Measurements from ENCODE around the gene GNA14. TPM values are rescaled to one million over a fixed set of nuclear protein-coding genes. Genes with fewer than 3 reads are reported as not detected.

The GNA14 gene
- total RNA-seq, 3 donors from 2014 or later (not counting 1 experiment from before 2014, with no cell fraction given), result 1.8 TPM; not detected in 2

DNA sequence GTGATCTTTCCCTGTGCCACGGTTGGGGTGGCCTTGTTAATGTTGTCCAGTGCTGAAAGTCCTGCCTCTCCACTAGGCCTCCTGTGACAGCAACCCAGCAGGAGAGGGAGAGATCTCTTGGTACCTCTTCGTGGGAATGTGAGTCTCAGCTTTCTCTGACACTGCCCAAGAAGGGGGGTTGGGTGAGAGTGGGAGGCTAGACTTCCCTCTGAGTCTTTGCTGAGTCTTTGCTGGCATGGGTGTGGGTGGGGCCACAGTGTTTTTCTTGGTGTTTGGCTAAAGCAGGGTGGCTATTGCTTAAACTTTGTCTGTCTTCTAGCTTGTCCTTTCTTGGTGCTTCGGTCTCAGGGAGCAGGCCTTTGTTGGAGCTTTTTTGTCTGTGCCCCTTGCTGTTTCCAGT is 145.6 kb downstream of the GNA14 start:
- Histone ChIP-seq H3K36me3 (ENCODE audit: control insufficient read depth, insufficient read depth, low read length) (no peaks in the 10 kb centered on the region), H3K27ac (ENCODE audit: low read length) (no peak overlapping the region), H3K27me3 (ENCODE audit: control insufficient read depth, insufficient read depth, low read length) (no peaks in the 10 kb centered on the region), H3K4me1 (ENCODE audit: control insufficient read depth, insufficient read depth, low read length) (no peaks in the 10 kb centered on the region), H3K4me3 (ENCODE audit: low read length) (no peak overlapping the region), H3K9me3 (ENCODE audit: control insufficient read depth, insufficient read depth, low read length) (no peaks in the 10 kb centered on the region)
- Mint-ChIP-seq H3K27me3 (ENCODE audit: low read depth in 2 of 2) (peaks cover 0 to 8% of the 10 kb centered on the region in 2 donors), H3K9me3 (no peaks in the 10 kb centered on the region), H3K27ac (no peak overlapping the region), H3K4me1 (no peaks in the 10 kb centered on the region), H3K36me3 (no peaks in the 10 kb centered on the region), H3K4me3 (no peak overlapping the region)
- ATAC-seq, result no peak
- intact Hi-C loops (cut with micrococcal nuclease), result no loop called here
- TF ChIP-seq, protein P1, sequence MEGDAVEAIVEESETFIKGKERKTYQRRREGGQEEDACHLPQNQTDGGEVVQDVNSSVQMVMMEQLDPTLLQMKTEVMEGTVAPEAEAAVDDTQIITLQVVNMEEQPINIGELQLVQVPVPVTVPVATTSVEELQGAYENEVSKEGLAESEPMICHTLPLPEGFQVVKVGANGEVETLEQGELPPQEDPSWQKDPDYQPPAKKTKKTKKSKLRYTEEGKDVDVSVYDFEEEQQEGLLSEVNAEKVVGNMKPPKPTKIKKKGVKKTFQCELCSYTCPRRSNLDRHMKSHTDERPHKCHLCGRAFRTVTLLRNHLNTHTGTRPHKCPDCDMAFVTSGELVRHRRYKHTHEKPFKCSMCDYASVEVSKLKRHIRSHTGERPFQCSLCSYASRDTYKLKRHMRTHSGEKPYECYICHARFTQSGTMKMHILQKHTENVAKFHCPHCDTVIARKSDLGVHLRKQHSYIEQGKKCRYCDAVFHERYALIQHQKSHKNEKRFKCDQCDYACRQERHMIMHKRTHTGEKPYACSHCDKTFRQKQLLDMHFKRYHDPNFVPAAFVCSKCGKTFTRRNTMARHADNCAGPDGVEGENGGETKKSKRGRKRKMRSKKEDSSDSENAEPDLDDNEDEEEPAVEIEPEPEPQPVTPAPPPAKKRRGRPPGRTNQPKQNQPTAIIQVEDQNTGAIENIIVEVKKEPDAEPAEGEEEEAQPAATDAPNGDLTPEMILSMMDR (IDR thresholded peaks at IDR 0.05), result no peak
- WGBS (ENCODE audit: insufficient coverage), result 84% methylated on average over 3 of the region's 3 CpGs
- no peak for DNase-seq

DNA sequence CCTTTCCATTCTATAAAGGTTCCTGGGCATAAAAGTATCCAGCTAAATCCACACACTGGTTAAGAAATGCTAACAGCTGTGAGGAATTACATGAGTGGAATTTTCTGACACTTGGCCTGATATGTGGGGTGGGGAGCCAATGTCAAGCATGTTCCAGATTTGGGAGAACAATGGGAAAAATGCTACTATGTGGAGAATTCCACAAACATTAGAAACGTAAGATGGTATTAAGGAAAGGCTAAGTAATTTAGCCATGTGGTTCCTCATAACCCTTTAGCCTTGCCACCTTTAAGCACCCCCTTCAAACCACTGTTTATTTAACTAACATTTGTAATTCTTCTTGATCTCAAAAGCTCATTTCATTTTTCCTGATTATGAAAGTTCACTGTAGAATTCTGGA is 149.2 kb downstream of the GNA14 start:
- no peaks in the 10 kb centered on the region for H3K4me1 ChIP-seq (ENCODE audit: control insufficient read depth, insufficient read depth, low read length)
- WGBS (ENCODE audit: insufficient coverage), result 100% methylated on average over 1 of the region's 1 CpG
- no peaks in the 10 kb centered on the region for H3K4me1 Mint-ChIP-seq
- H3K36me3 Mint-ChIP-seq, result no peaks in the 10 kb centered on the region
- intact Hi-C loops (cut with micrococcal nuclease), result no loop called here
- DNase-seq (no peak), ATAC-seq (no peak)
- no peaks in the 10 kb centered on the region for H3K9me3 Mint-ChIP-seq
- H3K4me3 ChIP-seq (ENCODE audit: low read length), result no peak overlapping the region
- no peaks in the 10 kb centered on the region for H3K9me3 ChIP-seq (ENCODE audit: control insufficient read depth, insufficient read depth, low read length)
- H3K27me3 Mint-ChIP-seq (ENCODE audit: low read depth in 2 of 2), result peaks cover 0 to 8% of the 10 kb centered on the region in 2 donors
- H3K27ac ChIP-seq (ENCODE audit: low read length), result no peak overlapping the region
- no peaks in the 10 kb centered on the region for H3K27me3 ChIP-seq (ENCODE audit: control insufficient read depth, insufficient read depth, low read length)
- H3K4me3 Mint-ChIP-seq, result no peak overlapping the region
- H3K36me3 ChIP-seq (ENCODE audit: control insufficient read depth, insufficient read depth, low read length), result no peaks in the 10 kb centered on the region
- TF ChIP-seq, protein P1 (IDR thresholded peaks at IDR 0.05), result no peak
- no peak overlapping the region for H3K27ac Mint-ChIP-seq

DNA sequence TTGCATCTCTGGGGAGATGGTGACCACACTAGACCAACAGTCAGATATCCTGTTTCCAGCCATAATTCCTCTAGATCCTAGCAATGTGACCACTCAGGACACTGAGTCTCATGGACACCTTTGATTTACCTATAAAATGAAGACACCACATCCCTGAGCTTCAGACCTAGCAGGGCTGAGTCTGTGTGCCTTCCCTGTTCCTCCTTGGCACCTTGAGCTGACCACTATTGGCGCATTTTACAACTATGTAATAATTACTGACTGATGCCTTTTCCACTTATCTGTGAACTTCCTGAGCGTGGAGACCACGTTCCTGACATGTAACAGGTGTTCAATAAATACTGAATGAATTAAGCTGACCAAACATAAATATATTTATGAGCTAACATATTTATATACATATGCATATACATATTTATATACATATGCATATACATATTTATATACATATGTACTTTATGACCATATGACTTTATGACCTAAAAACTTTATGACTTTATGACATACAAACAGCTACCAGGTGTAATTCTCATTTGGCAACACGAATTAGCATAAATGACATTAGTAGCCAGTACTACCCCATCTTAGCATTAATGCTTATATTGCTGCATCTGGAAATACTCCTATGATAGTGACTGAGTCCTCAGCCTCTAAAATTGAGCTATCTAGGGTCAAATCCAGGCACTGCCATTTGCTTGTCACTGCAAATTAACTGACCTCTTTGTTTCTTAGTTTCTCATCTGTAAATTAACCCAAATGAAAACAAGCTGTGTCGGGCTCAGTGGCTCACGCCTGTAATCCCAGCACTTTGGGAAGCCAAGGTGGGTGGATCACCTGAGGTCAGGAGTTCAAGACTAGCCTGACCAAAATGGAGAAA is 150.6 kb downstream of the GNA14 start:
- no peak overlapping the region for H3K4me3 ChIP-seq (ENCODE audit: low read length)
- no peaks in the 10 kb centered on the region for H3K36me3 ChIP-seq (ENCODE audit: control insufficient read depth, insufficient read depth, low read length)
- H3K4me1 Mint-ChIP-seq, result no peaks in the 10 kb centered on the region
- peaks cover 0 to 14% of the 10 kb centered on the region in 2 donors for H3K27me3 Mint-ChIP-seq (ENCODE audit: low read depth in 2 of 2)
- 81% methylated on average over 6 of the region's 6 CpGs for WGBS (ENCODE audit: insufficient coverage)
- H3K36me3 Mint-ChIP-seq, result no peaks in the 10 kb centered on the region
- intact Hi-C loops (cut with micrococcal nuclease), result no loop called here
- H3K4me1 ChIP-seq (ENCODE audit: control insufficient read depth, insufficient read depth, low read length), result no peaks in the 10 kb centered on the region
- TF ChIP-seq, protein P1 (IDR thresholded peaks at IDR 0.05), result no peak
- H3K27ac Mint-ChIP-seq, result no peak overlapping the region
- no peak overlapping the region for H3K4me3 Mint-ChIP-seq
- H3K9me3 Mint-ChIP-seq, result no peaks in the 10 kb centered on the region
- DNase-seq (no peak), ATAC-seq (no peak)
- H3K9me3 ChIP-seq (ENCODE audit: control insufficient read depth, insufficient read depth, low read length), result no peaks in the 10 kb centered on the region
- no peak overlapping the region for H3K27ac ChIP-seq (ENCODE audit: low read length)
- H3K27me3 ChIP-seq (ENCODE audit: control insufficient read depth, insufficient read depth, low read length), result no peaks in the 10 kb centered on the region
